ENCODE measurements around the gene SLC45A1. TPM values are rescaled to one million over a fixed set of nuclear protein-coding genes. Genes with fewer than 3 reads are reported as not detected.

Gene SLC45A1
- total RNA-seq, 1 experiment from 2014 or later, result 13.8 TPM

DNA sequence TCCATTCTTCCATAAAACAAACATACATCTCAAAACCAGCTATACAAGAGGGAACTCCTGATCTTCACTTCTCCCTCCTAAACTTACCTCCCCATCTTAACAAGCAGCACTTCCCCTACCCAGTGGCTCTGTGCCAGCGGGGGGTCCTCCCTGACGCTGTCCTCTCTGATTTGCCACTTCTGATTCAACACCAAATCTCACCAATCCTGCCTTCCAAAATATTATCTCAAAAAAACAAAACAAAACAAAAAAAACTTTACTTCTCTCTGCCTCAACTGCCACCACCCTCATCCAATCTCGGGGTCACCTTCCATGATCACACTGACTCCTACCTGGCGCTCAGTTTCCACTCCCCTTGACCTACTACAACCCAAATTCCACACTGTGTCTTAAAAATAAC lies 72.8 kb downstream of the SLC45A1 start (continued):
- TF ChIP-seq FOSL1 (IDR thresholded peaks at IDR 0.05; ENCODE audit: low read depth), result no peak

DNA sequence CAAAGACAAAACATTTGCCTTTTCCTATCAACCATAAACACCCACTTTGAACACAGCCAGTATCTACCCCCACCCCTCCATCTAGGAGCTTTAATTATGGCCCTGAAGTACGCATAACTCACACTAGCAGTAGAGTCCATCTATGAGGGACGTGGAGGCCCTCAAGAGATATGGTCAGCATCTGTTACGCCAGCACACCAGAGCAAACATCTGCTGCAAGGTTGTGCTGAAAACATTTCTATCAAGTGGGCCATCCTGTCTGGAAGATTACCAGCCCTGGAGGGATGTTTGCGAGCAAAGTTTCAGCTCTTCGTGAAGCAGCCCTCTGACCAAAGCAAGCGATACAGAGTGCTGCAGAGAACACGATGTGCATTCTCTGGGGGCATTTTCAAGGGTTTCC lies 74.6 kb downstream of the SLC45A1 start:
- Histone ChIP-seq H2AFZ (ENCODE audit: low read depth, low read length, poor library complexity, severe bottlenecking) (no peak overlapping the region), H3K79me2 (ENCODE audit: insufficient read depth, low read length) (peaks cover 4% of the 10 kb centered on the region), H3K4me3 (replicated peaks in 1 of 2; ENCODE audit: low read depth in 1 of 2, low read length in 2 of 2) (no peak overlapping the region), H3K9me2 (ENCODE audit: insufficient read depth) (no peaks in the 10 kb centered on the region), H3K36me3 (ENCODE audit: control insufficient read depth in 1 of 2, insufficient read depth in 2 of 2, low read length in 2 of 2) (no peaks in the 10 kb centered on the region), H3K4me1 (ENCODE audit: control insufficient read depth in 1 of 2, insufficient read depth in 2 of 2, low read length in 2 of 2) (peaks cover 3 to 20% of the 10 kb centered on the region in 2 experiments; a peak in 2 of 4 replicates), H3K9me3 (ENCODE audit: control insufficient read depth in 1 of 2, insufficient read depth in 1 of 2, low read depth in 1 of 2, low read length in 2 of 2) (no peaks in the 10 kb centered on the region), H3K27me3 (ENCODE audit: insufficient read depth, low read length) (no peaks in the 10 kb centered on the region), H3K9ac (ENCODE audit: low read length) (no peak overlapping the region), H4K20me1 (ENCODE audit: insufficient read depth) (no peaks in the 10 kb centered on the region), H3K4me2 (ENCODE audit: low read length) (no peak overlapping the region), H3K27ac (ENCODE audit: low read depth, low read length) (no peak overlapping the region)
- DNase-seq (ENCODE audit: low read depth, low spot score), result no peak
- ATAC-seq, result no peak
- intact Hi-C loops (cut with micrococcal nuclease), result no loop called here
- CTCF ChIA-PET, result no interaction called here
- no TSS peak for BruUV-seq (replicated peaks)
- POLR2A ChIA-PET, result no interaction called here
- TF ChIP-seq, protein P1, sequence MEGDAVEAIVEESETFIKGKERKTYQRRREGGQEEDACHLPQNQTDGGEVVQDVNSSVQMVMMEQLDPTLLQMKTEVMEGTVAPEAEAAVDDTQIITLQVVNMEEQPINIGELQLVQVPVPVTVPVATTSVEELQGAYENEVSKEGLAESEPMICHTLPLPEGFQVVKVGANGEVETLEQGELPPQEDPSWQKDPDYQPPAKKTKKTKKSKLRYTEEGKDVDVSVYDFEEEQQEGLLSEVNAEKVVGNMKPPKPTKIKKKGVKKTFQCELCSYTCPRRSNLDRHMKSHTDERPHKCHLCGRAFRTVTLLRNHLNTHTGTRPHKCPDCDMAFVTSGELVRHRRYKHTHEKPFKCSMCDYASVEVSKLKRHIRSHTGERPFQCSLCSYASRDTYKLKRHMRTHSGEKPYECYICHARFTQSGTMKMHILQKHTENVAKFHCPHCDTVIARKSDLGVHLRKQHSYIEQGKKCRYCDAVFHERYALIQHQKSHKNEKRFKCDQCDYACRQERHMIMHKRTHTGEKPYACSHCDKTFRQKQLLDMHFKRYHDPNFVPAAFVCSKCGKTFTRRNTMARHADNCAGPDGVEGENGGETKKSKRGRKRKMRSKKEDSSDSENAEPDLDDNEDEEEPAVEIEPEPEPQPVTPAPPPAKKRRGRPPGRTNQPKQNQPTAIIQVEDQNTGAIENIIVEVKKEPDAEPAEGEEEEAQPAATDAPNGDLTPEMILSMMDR (IDR thresholded peaks at IDR 0.05 in 2 of 3, conservative IDR thresholded peaks at IDR 0.05 in 1 of 3; ENCODE audit: borderline replicate concordance in 1 of 3, insufficient read depth in 1 of 3, low read depth in 2 of 3, low read length in 2 of 3), result no peak
- TF ChIP-seq ZFX (IDR thresholded peaks at IDR 0.05) (no peak), FOSL1 (IDR thresholded peaks at IDR 0.05; ENCODE audit: low read depth) (no peak), POLR2AphosphoS5 (IDR thresholded peaks at IDR 0.05; ENCODE audit: low read depth, low read length) (no peak)
- RAD21 ChIA-PET (ENCODE audit: low non-redundant PET in 1 of 2, low total read pairs in 2 of 2, uncharacterized antibody in 2 of 2, unreplicated experiment in 2 of 2), result no interaction called here

Data from HCT116 (cell line).